Measurements from ENCODE around the gene GADD45B.

GADD45B gene

GRCh38 chr19:2527686-2528085 lies 51.8 kb downstream of the GADD45B start:
- DNase-seq (ENCODE audit: low read depth) = no peak
- H3K4me3 ChIP-seq (ENCODE audit: low read length) = no peak overlapping the region
- TF ChIP-seq CTCF (conservative IDR thresholded peaks at IDR 0.05; ENCODE audit: low read length) = no peak
